Bronchial smooth muscle cell (primary cell): ENCODE results near the gene CWF19L1. TPM values are rescaled to one million over a fixed set of nuclear protein-coding genes. Genes with fewer than 3 reads are reported as not detected.

Experiments used
- total RNA-seq: library from RNA; depleted of rRNA; stranded (reverse); fragments of >200 nt; gene quantifications from 2 replicates; pipeline ENCODE4 v1.2.1, GENCODE V29; 2014

CWF19L1 gene
- 14.3 and 15.1 TPM in 2 replicates for total RNA-seq

DNA sequence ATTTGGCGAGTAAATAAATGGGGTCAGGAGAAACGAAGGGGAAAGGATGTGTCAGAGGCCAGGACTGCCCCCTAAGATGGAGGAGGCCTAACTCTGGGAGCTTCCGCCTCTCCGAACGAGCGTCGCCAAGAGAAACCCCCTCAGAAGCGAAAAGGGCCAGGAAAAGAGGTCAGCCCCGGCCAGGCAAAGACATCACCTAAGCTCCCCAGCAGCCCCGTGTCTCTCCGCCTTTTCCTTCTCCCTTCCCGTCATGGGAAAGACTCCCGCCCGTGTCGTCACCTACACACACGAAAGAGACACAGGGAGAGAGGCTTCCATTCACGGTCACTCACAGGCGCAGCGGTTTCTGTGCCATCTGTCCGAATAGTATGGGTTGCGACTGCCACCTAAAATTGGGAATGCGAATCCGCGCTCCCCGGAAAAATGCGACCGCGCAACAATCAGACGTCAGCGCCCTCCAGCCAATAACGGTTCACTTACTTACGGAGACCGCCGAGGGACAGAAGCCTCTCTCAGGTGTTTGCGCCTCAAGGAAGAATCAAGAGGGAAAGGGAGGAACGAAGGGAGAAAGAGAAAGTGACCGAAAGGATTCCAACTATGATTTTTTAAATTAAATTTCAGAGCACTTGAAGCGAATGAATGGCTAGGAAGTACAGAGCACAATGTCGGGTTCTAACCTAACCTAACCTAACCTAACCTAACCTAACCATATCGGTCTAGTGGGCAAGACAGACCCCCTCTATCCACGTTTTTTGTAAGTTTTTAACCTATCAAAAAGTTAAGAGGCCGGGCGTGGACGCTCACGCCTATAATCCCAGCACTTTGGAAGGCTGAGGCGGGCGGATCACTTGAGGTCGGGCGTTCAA, at the start of gene CWF19L1:
Gene CWF19L1, minus strand, starts transcription at position 400 of the 866 bp plus-strand sequence. Its CDS starts 45 bp downstream, at position 355.

DNA sequence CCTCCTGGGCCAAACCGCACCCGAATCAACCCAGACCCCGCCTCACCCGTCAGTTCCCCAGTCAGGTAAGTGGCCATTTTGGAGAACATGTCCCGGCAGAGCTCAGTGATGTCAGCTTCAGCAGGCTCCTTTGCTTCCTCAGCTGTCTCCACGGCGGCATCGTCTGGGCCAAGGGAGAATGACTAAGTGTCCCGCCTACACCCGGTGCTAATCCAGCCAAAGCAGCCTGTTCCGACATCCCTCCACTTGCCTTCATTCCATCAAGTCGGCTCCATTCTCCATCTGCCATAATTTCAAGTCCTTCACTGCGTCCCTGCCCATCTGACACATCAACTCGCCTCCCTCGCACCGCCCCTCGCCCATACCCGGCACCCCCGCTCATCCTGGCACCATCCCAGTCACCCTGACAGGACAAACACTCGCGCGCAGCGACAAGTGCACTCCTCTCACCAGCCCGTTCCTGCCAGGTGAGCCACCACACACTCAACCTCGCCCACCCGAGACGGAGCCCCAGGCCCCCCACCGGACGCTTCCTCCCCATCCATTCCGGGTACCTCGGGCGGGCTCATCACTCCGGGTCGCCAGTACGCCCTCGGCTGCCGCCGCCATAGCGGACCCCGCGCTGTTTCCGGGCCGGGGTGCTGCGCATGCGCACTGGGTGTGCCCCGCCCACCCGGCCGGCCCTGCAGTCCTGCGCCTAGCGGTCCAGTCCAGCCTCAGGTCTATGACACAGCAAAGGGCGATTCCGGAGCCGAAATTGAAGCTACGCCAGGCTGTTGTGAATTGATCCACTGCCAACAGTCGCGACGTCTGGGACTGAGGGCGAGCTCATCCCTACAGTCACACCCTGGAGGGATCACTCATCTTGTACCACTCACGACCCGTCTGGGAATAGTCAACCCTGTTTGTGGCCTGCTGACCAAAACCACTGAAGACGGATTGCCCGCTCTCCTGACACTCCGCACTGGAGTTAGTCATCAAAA, 18.9 kb upstream of the CWF19L1 start, which contains the start of gene BLOC1S2:
Gene BLOC1S2, minus strand, starts transcription at position 630 of the 983 bp plus-strand sequence. Its CDS starts 21 bp downstream, at position 609.

DNA sequence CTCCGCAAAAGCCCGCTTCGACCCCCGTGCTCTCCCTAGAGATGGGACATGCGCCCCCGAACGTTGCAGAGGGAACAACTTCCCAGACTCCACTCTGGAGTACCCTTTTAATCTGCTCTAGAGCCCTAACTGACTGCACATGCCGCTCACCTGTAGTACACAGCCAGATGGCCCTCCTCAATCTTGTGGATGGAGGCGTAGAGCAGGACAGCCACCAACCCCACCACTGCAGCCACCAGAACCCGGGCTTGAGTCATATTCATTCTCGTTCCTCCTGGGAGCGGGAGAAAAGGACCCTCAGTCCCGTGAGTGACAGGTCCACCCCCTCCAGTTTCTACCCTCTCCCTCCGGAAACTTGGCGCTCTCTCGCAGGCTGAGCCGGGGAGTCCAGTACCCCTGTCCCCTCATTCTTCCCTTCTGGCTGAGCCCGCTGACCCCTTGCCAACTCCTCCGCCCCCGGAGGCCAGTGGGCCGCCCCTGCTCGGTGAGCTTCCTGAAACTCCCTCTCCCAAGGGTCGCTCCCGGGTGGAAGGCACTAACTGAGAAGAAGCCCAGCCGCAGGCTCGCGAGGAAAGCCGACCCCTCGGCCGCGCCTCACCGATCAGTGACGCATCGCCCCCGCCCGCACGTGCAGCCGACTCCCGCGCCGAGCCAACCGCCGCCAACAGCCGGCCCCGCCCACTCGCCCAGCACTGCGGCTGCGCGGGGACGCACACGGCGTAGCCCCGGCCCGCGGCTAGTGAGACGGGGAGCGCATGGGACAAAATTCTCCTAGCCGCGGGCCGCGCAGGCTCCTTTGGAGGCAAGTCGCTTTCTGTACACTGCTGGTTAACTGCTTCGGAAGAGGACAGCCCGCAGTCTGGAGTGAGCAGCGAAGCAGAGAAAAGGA, 81.8 kb downstream of the CWF19L1 start, which contains the start of gene ERLIN1:
Gene ERLIN1, minus strand, starts transcription at position 666 of the 889 bp plus-strand sequence. Its CDS starts 403 bp downstream, at position 263.

Other genes starting within 250 kb of the CWF19L1 start
- not detected in 2 replicates for gene CPN1, start 185.8 kb downstream of the CWF19L1 start, total RNA-seq
- gene ERLIN1, start 81.6 kb downstream of the CWF19L1 start, total RNA-seq: 32.5 and 32.8 TPM in 2 replicates
- gene CHUK, start 38.0 kb downstream of the CWF19L1 start, total RNA-seq: 14.7 and 18.1 TPM in 2 replicates
- 50.1 and 73.3 TPM in 2 replicates for gene BLOC1S2, start 19.0 kb upstream of the CWF19L1 start, total RNA-seq
- not detected in 2 replicates for gene PKD2L1, start 62.6 kb upstream of the CWF19L1 start, total RNA-seq
- 109 and 329 TPM in 2 replicates for gene SCD, start 79.6 kb upstream of the CWF19L1 start, total RNA-seq
- not detected in 2 replicates for gene WNT8B, start 195.4 kb upstream of the CWF19L1 start, total RNA-seq